LNCAP (cell line): ENCODE results near the gene NOP53.

Experiments used
- TF ChIP-seq, protein P1 (sequence below): fragments of 450-650 bp; IDR thresholded peaks from 2 replicates; pipeline ENCODE4 v1.5.1; 2017; ENCODE audit warnings: mild to moderate bottlenecking

The NOP53 gene

GRCh38 chr19:47768604-47769003 is 23.3 kb downstream of the NOP53 start:
- TF ChIP-seq, protein P1, sequence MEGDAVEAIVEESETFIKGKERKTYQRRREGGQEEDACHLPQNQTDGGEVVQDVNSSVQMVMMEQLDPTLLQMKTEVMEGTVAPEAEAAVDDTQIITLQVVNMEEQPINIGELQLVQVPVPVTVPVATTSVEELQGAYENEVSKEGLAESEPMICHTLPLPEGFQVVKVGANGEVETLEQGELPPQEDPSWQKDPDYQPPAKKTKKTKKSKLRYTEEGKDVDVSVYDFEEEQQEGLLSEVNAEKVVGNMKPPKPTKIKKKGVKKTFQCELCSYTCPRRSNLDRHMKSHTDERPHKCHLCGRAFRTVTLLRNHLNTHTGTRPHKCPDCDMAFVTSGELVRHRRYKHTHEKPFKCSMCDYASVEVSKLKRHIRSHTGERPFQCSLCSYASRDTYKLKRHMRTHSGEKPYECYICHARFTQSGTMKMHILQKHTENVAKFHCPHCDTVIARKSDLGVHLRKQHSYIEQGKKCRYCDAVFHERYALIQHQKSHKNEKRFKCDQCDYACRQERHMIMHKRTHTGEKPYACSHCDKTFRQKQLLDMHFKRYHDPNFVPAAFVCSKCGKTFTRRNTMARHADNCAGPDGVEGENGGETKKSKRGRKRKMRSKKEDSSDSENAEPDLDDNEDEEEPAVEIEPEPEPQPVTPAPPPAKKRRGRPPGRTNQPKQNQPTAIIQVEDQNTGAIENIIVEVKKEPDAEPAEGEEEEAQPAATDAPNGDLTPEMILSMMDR, result no peak

DNA sequence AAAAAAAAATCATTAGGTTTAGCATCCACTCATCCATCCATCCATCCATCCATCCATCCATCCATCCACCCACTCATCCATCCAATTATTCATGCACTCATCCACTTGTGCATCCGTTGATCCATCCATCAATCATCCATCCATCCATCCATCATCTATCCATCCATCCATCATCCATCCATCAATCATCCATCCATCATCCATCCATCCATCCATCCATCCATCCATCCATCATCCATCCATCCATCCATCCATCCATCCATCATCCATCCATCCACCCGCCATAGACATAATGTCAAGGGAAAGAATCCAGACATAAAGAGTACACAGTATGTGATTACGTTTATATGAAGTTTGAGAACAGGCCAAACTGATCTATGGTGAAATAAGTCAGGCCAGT is 24.2 kb downstream of the NOP53 start:
- TF ChIP-seq, protein P1, result no peak

- TF ChIP-seq, protein P1, result no peak
These were observed 31.2 kb downstream of the NOP53 start for GRCh38 chr19:47776568-47776967.

GRCh38 chr19:47778049-47778953 is 33.0 kb downstream of the NOP53 start, which contains the start of gene SELENOW:
SELENOW (plus strand) TSS chr19:47778703; CDS start chr19:47778786, 83 bp downstream.
- TF ChIP-seq, protein P1, result no peak

- TF ChIP-seq, protein P1, result no peak
These were observed 33.6 kb downstream of the NOP53 start for GRCh38 chr19:47778954-47779351.

GRCh38 chr19:47779524-47780214 is 34.3 kb downstream of the NOP53 start:
- TF ChIP-seq, protein P1, result no peak

- TF ChIP-seq, protein P1, result no peak
These were observed 34.8 kb downstream of the NOP53 start for GRCh38 chr19:47780215-47780551.
